H9 (cell line): ENCODE results near the gene THOC7. TPM values are rescaled to one million over a fixed set of nuclear protein-coding genes. Genes with fewer than 3 reads are reported as not detected.

Experiments used
- DNase-seq: peaks from one replicate; pipeline ENCODE4 v3.0.0-alpha.2; 2017
- H2AFZ ChIP-seq: one replicate; pipeline ENCODE4 v1.6.1; 2013; ENCODE audit warnings: mild to moderate bottlenecking, low read length, control low read depth, moderate library complexity
- H2AK5ac ChIP-seq: 2 replicates; pipeline ENCODE4 v1.6.1; 2013; ENCODE audit warnings: low read length, control low read depth, mixed read lengths; ENCODE audit not compliant: insufficient read length
- H2BK120ac ChIP-seq: one replicate; pipeline ENCODE4 v1.6.1; 2013; ENCODE audit warnings: low read depth, mild to moderate bottlenecking, low read length, control low read depth, inconsistent platforms; ENCODE audit not compliant: poor library complexity, severe bottlenecking
- H2BK12ac ChIP-seq: 2 replicates; pipeline ENCODE4 v1.6.1; 2013; ENCODE audit warnings: low read length, control low read depth, mixed read lengths, low read depth; ENCODE audit not compliant: insufficient read length
- H2BK15ac ChIP-seq: 2 replicates; pipeline ENCODE4 v1.6.1; 2013; ENCODE audit warnings: low read depth, low read length, control low read depth
- H2BK20ac ChIP-seq: one replicate; pipeline ENCODE4 v1.6.1; 2013; ENCODE audit warnings: low read depth, mild to moderate bottlenecking, low read length, control low read depth, inconsistent platforms; ENCODE audit not compliant: poor library complexity, severe bottlenecking
- H2BK5ac ChIP-seq: 2 replicates; pipeline ENCODE4 v1.6.1; 2013; ENCODE audit warnings: low read length, control low read depth, mixed read lengths; ENCODE audit not compliant: insufficient read length
- H3K14ac ChIP-seq: 2 replicates; pipeline ENCODE4 v1.6.1; 2013; ENCODE audit warnings: low read length, control low read depth; ENCODE audit not compliant: insufficient read depth
- H3K18ac ChIP-seq: 2 replicates; pipeline ENCODE4 v1.6.1; 2013; ENCODE audit warnings: low read depth, mild to moderate bottlenecking, mixed read lengths, low read length, control low read depth; ENCODE audit not compliant: insufficient read length
- H3K23ac ChIP-seq: 2 replicates; pipeline ENCODE4 v1.6.1; 2013; ENCODE audit warnings: low read length, control low read depth, mixed read lengths, low read depth; ENCODE audit not compliant: insufficient read length
- H3K23me2 ChIP-seq: 2 replicates; pipeline ENCODE4 v1.6.1; 2013; ENCODE audit warnings: low read depth, mild to moderate bottlenecking, mixed read lengths, low read length, control low read depth; ENCODE audit not compliant: insufficient read length, poor library complexity, severe bottlenecking
- H3K27ac ChIP-seq: 2 replicates; pipeline ENCODE4 v1.5.1; 2013; ENCODE audit warnings: low read length, control low read depth, mixed read lengths, low read depth; ENCODE audit not compliant: insufficient read length
- H3K27me3 ChIP-seq: 2 replicates; pipeline ENCODE4 v1.6.1; 2013; ENCODE audit warnings: low read length, control low read depth, inconsistent platforms; ENCODE audit not compliant: insufficient read depth
- H3K4ac ChIP-seq: 2 replicates; pipeline ENCODE4 v1.6.1; 2013; ENCODE audit warnings: low read depth, mild to moderate bottlenecking, control low read depth, inconsistent platforms, low read length, moderate library complexity
- H3K4me1 ChIP-seq: 2 replicates; pipeline ENCODE4 v1.6.1; 2013; ENCODE audit warnings: low read length, control low read depth, inconsistent platforms; ENCODE audit not compliant: insufficient read depth
- H3K4me2 ChIP-seq: 2 replicates; pipeline ENCODE4 v1.6.1; 2013; ENCODE audit warnings: low read length, control low read depth, mixed read lengths; ENCODE audit not compliant: insufficient read length, insufficient read depth
- H3K56ac ChIP-seq: 2 replicates; pipeline ENCODE4 v1.6.1; 2013; ENCODE audit warnings: low read depth, mild to moderate bottlenecking, mixed read lengths, low read length, control low read depth; ENCODE audit not compliant: insufficient read length
- H3K79me1 ChIP-seq: 2 replicates; pipeline ENCODE4 v1.6.1; 2013; ENCODE audit warnings: low read depth, mild to moderate bottlenecking, moderate library complexity, low read length, control low read depth, inconsistent platforms; ENCODE audit not compliant: insufficient read depth, poor library complexity, severe bottlenecking
- H3K79me2 ChIP-seq: 2 replicates; pipeline ENCODE4 v1.6.1; 2013; ENCODE audit warnings: low read length, control low read depth, inconsistent platforms; ENCODE audit not compliant: insufficient read depth
- H3K9ac ChIP-seq: 2 replicates; pipeline ENCODE4 v1.6.1; 2013; ENCODE audit warnings: low read length, control low read depth, mixed read lengths; ENCODE audit not compliant: insufficient read length; ENCODE audit errors: extremely low read depth
- H3K9me3 ChIP-seq: one replicate; pipeline ENCODE4 v1.6.1; 2013; ENCODE audit warnings: low read depth, low read length, inconsistent platforms; ENCODE audit not compliant: control insufficient read depth
- H3T11ph ChIP-seq: one replicate; pipeline ENCODE4 v1.6.1; 2013; ENCODE audit warnings: mild to moderate bottlenecking, low read length, control low read depth, inconsistent platforms
- H4K20me1 ChIP-seq: one replicate; pipeline ENCODE4 v1.6.1; 2013; ENCODE audit not compliant: control insufficient read depth, insufficient read length, insufficient read depth
- H4K5ac ChIP-seq: 2 replicates; pipeline ENCODE4 v1.6.1; 2013; ENCODE audit warnings: low read depth, mild to moderate bottlenecking, mixed read lengths, low read length, control low read depth; ENCODE audit not compliant: insufficient read length
- H4K8ac ChIP-seq: replicated peaks from 2 replicates; pipeline ENCODE4 v1.6.1; 2013; ENCODE audit warnings: low read length, control low read depth, mixed read lengths, low read depth; ENCODE audit not compliant: insufficient read length
- H4K91ac ChIP-seq: 2 replicates; pipeline ENCODE4 v1.6.1; 2013; ENCODE audit warnings: low read depth, mild to moderate bottlenecking, moderate library complexity, mixed read lengths, low read length, control low read depth; ENCODE audit not compliant: insufficient read length
- H3K27ac Mint-ChIP-seq, 3 experiments: 2 replicates in 2 of 3; 3 replicates in 1 of 3; pipeline ENCODE4 v1.8.0; 2020 to 2021; ENCODE audit warnings: mixed read lengths in 3 of 3, mild to moderate bottlenecking in 1 of 3, moderate library complexity in 1 of 3
- H3K27me3 Mint-ChIP-seq: 2 replicates; pipeline ENCODE4 v1.8.0; 2021; ENCODE audit warnings: low read depth, mild to moderate bottlenecking, moderate library complexity, mixed read lengths
- H3K36me3 Mint-ChIP-seq, 3 experiments: 2 replicates in 2 of 3; 3 replicates in 1 of 3; pipeline ENCODE4 v1.8.0; 2020 to 2021; ENCODE audit warnings: low read depth in 3 of 3, mixed read lengths in 3 of 3; ENCODE audit not compliant: insufficient read depth in 1 of 3
- H3K4me1 Mint-ChIP-seq, 2 experiments: 2 replicates each; pipeline ENCODE4 v1.8.0; 2020; ENCODE audit warnings: mixed read lengths in 2 of 2
- H3K4me3 Mint-ChIP-seq, 2 experiments: 2 replicates in 1 of 2; 3 replicates in 1 of 2; pipeline ENCODE4 v1.8.0; 2020 to 2021; ENCODE audit warnings: mild to moderate bottlenecking in 2 of 2, mixed read lengths in 2 of 2, moderate library complexity in 1 of 2
- H3K9me3 Mint-ChIP-seq, 2 experiments: 2 replicates in 1 of 2; 3 replicates in 1 of 2; pipeline ENCODE4 v1.8.0; 2020; ENCODE audit warnings: mild to moderate bottlenecking in 2 of 2, mixed read lengths in 2 of 2, moderate library complexity in 1 of 2
- WGBS: extraction: QIAGEN DNeasy Blood & Tissue Kit; methylation state at CpG from one replicate; pipeline ENCODE4 v1.1.7; 2013; ENCODE audit warnings: missing lambda C conversion rate, low lambda C conversion rate, mixed read lengths; ENCODE audit not compliant: insufficient read length; ENCODE audit errors: extremely low coverage; 5-methylcytosine and 5-hydroxymethylcytosine counted together
- total RNA-seq: library from RNA; stranded (reverse); gene quantifications from 2 replicates; pipeline ENCODE4 v1.2.1, GENCODE V29; 2021
- TF ChIP-seq, protein P1 (sequence below): fragments of 200-600 bp; sonication (generic); conservative IDR thresholded peaks from 3 replicates; pipeline ENCODE4 v1.8.0; 2021; ENCODE audit warnings: antibody characterized with exemption, mild to moderate bottlenecking

Gene THOC7
- total RNA-seq, 1 experiment from 2014 or later = 63.3 TPM

DNA sequence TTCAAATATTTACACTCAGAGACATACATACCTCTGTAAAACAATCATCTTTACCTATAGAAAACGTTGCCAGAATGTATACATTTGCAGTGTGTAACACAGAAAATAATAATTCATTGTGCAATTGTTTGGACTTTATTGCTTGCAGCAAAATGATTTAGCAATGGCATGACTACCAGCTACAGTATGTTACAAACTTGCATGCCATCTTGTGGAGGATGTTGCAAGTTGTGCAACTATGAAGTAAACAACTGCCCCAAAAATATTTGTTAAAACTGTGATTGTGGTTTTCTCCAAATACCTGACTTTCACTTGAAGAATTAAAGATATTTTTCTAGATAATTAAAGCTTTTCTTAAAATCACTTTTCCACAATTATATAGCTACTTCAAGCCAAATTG is 71.6 kb downstream of the THOC7 start:
- H2BK20ac ChIP-seq = no peak overlapping the region
- H3K27me3 Mint-ChIP-seq = 0 out of 2 replicates have a peak, but pooled peaks cover 1% of the 10 kb centered on the region
- H3T11ph ChIP-seq = no peak overlapping the region
- H3K14ac ChIP-seq = no peak overlapping the region
- no peak overlapping the region for H4K91ac ChIP-seq
- H3K79me2 ChIP-seq = no peaks in the 10 kb centered on the region
- H3K9me3 ChIP-seq = no peaks in the 10 kb centered on the region
- H3K9me3 Mint-ChIP-seq = no peaks in the 10 kb centered on the region
- no peak overlapping the region for H2BK5ac ChIP-seq
- H3K18ac ChIP-seq = no peak overlapping the region
- H3K27ac Mint-ChIP-seq = no peak overlapping the region
- DNase-seq = no peak
- TF ChIP-seq, protein P1, sequence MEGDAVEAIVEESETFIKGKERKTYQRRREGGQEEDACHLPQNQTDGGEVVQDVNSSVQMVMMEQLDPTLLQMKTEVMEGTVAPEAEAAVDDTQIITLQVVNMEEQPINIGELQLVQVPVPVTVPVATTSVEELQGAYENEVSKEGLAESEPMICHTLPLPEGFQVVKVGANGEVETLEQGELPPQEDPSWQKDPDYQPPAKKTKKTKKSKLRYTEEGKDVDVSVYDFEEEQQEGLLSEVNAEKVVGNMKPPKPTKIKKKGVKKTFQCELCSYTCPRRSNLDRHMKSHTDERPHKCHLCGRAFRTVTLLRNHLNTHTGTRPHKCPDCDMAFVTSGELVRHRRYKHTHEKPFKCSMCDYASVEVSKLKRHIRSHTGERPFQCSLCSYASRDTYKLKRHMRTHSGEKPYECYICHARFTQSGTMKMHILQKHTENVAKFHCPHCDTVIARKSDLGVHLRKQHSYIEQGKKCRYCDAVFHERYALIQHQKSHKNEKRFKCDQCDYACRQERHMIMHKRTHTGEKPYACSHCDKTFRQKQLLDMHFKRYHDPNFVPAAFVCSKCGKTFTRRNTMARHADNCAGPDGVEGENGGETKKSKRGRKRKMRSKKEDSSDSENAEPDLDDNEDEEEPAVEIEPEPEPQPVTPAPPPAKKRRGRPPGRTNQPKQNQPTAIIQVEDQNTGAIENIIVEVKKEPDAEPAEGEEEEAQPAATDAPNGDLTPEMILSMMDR = peak; percentile 42
- no peak overlapping the region for H2BK15ac ChIP-seq
- H3K27me3 ChIP-seq = no peaks in the 10 kb centered on the region
- peaks cover 7 to 8% of the 10 kb centered on the region in 2 experiments; a peak in 3 of 4 replicates for H3K4me1 Mint-ChIP-seq
- WGBS = no CpG with 5 or more reads among the region's 1 CpG
- H4K8ac ChIP-seq = no peak overlapping the region
- H3K23me2 ChIP-seq = no peaks in the 10 kb centered on the region
- H4K5ac ChIP-seq = no peak overlapping the region
- H3K4ac ChIP-seq = no peak overlapping the region
- H2AFZ ChIP-seq = no peak overlapping the region
- H3K9ac ChIP-seq = no peak overlapping the region
- no peak overlapping the region for H3K4me2 ChIP-seq
- no peak overlapping the region for H2BK120ac ChIP-seq
- no peak overlapping the region for H3K23ac ChIP-seq
- H2BK12ac ChIP-seq = no peak overlapping the region
- no peak overlapping the region for H3K56ac ChIP-seq
- no peak overlapping the region for H3K27ac ChIP-seq
- no peaks in the 10 kb centered on the region for H3K79me1 ChIP-seq
- H2AK5ac ChIP-seq = no peak overlapping the region
- H3K4me1 ChIP-seq = no peaks in the 10 kb centered on the region; the same call in 1 of the 2 replicates
- no peak overlapping the region for H3K4me3 Mint-ChIP-seq
- H3K36me3 Mint-ChIP-seq = no peaks in the 10 kb centered on the region
- no peaks in the 10 kb centered on the region for H4K20me1 ChIP-seq

Other genes with a start within 250 kb of the THOC7 start
- gene SNTN, start 211.1 kb downstream of the THOC7 start, total RNA-seq = not detected in 2 replicates
- gene C3orf49, start 44.5 kb downstream of the THOC7 start, total RNA-seq = not detected in 2 replicates
- 20.1 and 21.5 TPM in 2 replicates for gene ATXN7, start 62 bp upstream of the THOC7 start, total RNA-seq
- not detected in 2 replicates for gene SCAANT1, start 48.6 kb upstream of the THOC7 start, total RNA-seq
- gene PSMD6, start 159.7 kb upstream of the THOC7 start, total RNA-seq = 112 and 113 TPM in 2 replicates